HEK293 (cell line): ENCODE measurements around the gene FBXL4.

Source experiments
- CTCF ChIA-PET: fragments of 350-600 bp; formaldehyde crosslinking; extraction: SDS; loops from one replicate; lab custom pipeline; 2021; ENCODE audit warnings: antibody characterized with exemption; lab: Yijun Ruan, JAX
- POLR2A ChIA-PET: fragments of 300-600 bp; formaldehyde crosslinking; extraction: SDS; loops from one replicate; lab custom pipeline; 2020; ENCODE audit warnings: antibody characterized with exemption, inconsistent platforms; lab: Yijun Ruan, JAX
- H3K27ac ChIP-seq: fragments of 200-500 bp; sonication (Bioruptor generic); 2 replicates; pipeline ENCODE4 v1.5.1; 2014; ENCODE audit warnings: low read depth, low read length, control low read depth, inconsistent platforms; ENCODE audit errors: extremely low read depth
- H3K36me3 ChIP-seq, 2 experiments: fragments of 200-500 bp in 1 of 2; sonication (Bioruptor generic) in 1 of 2; 1 replicate in 1 of 2; 2 replicates in 1 of 2; pipeline ENCODE4 v1.5.1; 2014 to 2017; ENCODE audit warnings: inconsistent platforms in 2 of 2, low read length in 2 of 2; ENCODE audit not compliant: control insufficient read depth in 2 of 2, insufficient read depth in 1 of 2
- H3K4me1 ChIP-seq: fragments of 200-500 bp; sonication (Bioruptor generic); 2 replicates; pipeline ENCODE4 v1.5.1; 2014; ENCODE audit warnings: mild to moderate bottlenecking, low read length, inconsistent platforms; ENCODE audit not compliant: control insufficient read depth, insufficient read depth
- H3K4me3 ChIP-seq: 2 replicates; pipeline ENCODE4 v1.5.1; 2011; ENCODE audit warnings: low read depth, mild to moderate bottlenecking, control low read depth, low read length, moderate library complexity
- H3K9me3 ChIP-seq: fragments of 200-500 bp; sonication (Bioruptor generic); 2 replicates; pipeline ENCODE4 v1.5.1; 2014; ENCODE audit warnings: low read depth, low read length, inconsistent platforms; ENCODE audit not compliant: control insufficient read depth, insufficient read depth
- AEBP2 ChIP-seq: fragments of 450-650 bp; formaldehyde crosslinking; IDR thresholded peaks from 2 replicates; pipeline ENCODE4 v1.5.1; 2016; ENCODE audit warnings: missing biosample characterization, missing genetic modification characterization, borderline replicate concordance
- HIC1 ChIP-seq: fragments of 450-650 bp; formaldehyde crosslinking; IDR thresholded peaks from 2 replicates; pipeline ENCODE4 v1.5.1; 2016; ENCODE audit warnings: missing biosample characterization, missing genetic modification characterization
- PBX3 ChIP-seq: sonication (generic); formaldehyde crosslinking; IDR thresholded peaks from 2 replicates; pipeline ENCODE4 v1.8.1; 2022; ENCODE audit warnings: mild to moderate bottlenecking, moderate library complexity, missing genetic modification reagents
- PRDM2 ChIP-seq: fragments of 450-650 bp; formaldehyde crosslinking; IDR thresholded peaks from 2 replicates; pipeline ENCODE4 v1.5.1; 2016; ENCODE audit warnings: missing biosample characterization, missing genetic modification characterization, borderline replicate concordance
- ZBTB20 ChIP-seq: fragments of 450-650 bp; formaldehyde crosslinking; IDR thresholded peaks from 2 replicates; pipeline ENCODE4 v1.5.1; 2016; ENCODE audit warnings: missing biosample characterization, missing genetic modification characterization
- ZBTB8A ChIP-seq: fragments of 450-650 bp; formaldehyde crosslinking; IDR thresholded peaks from 2 replicates; pipeline ENCODE4 v1.5.1; 2016; ENCODE audit warnings: missing biosample characterization, missing genetic modification characterization
- ZEB2 ChIP-seq: fragments of 450-650 bp; formaldehyde crosslinking; IDR thresholded peaks from 2 replicates; pipeline ENCODE4 v1.5.1; 2016; ENCODE audit warnings: missing biosample characterization, missing genetic modification characterization
- ZNF114 ChIP-seq: fragments of 450-650 bp; formaldehyde crosslinking; IDR thresholded peaks from 2 replicates; pipeline ENCODE4 v1.5.0; 2017; ENCODE audit warnings: missing biosample characterization, missing genetic modification characterization
- ZNF132 ChIP-seq: fragments of 450-650 bp; formaldehyde crosslinking; IDR thresholded peaks from 2 replicates; pipeline ENCODE4 v1.5.1; 2017; ENCODE audit warnings: missing biosample characterization, missing genetic modification characterization, borderline replicate concordance
- ZNF157 ChIP-seq: fragments of 450-650 bp; formaldehyde crosslinking; IDR thresholded peaks from 2 replicates; pipeline ENCODE4 v1.5.1; 2016; ENCODE audit warnings: missing biosample characterization, missing genetic modification characterization
- ZNF169 ChIP-seq: fragments of 450-650 bp; formaldehyde crosslinking; IDR thresholded peaks from 2 replicates; pipeline ENCODE4 v1.5.1; 2016; ENCODE audit warnings: missing biosample characterization, missing genetic modification characterization
- ZNF335 ChIP-seq: fragments of 450-650 bp; formaldehyde crosslinking; conservative IDR thresholded peaks from 2 replicates; pipeline ENCODE4 v1.5.1; 2016; ENCODE audit warnings: missing biosample characterization, missing genetic modification characterization
- ZNF354C ChIP-seq: fragments of 450-650 bp; formaldehyde crosslinking; IDR thresholded peaks from 2 replicates; pipeline ENCODE4 v1.5.1; 2016; ENCODE audit warnings: missing biosample characterization, missing genetic modification characterization, low read depth, borderline replicate concordance
- ZNF366 ChIP-seq: fragments of 450-650 bp; formaldehyde crosslinking; conservative IDR thresholded peaks from 2 replicates; pipeline ENCODE4 v1.5.1; 2016; ENCODE audit warnings: missing biosample characterization, missing genetic modification characterization
- ZNF529 ChIP-seq: fragments of 450-650 bp; formaldehyde crosslinking; IDR thresholded peaks from 2 replicates; pipeline ENCODE4 v1.5.1; 2017; ENCODE audit warnings: missing genetic modification characterization, missing biosample characterization; ENCODE audit not compliant: insufficient replicate concordance
- ZNF561 ChIP-seq: fragments of 450-650 bp; IDR thresholded peaks from 2 replicates; pipeline ENCODE4 v1.5.1; 2018; ENCODE audit warnings: missing biosample characterization, missing genetic modification characterization, borderline replicate concordance
- ZNF571 ChIP-seq: fragments of 450-650 bp; formaldehyde crosslinking; IDR thresholded peaks from 2 replicates; pipeline ENCODE4 v1.5.0; 2017; ENCODE audit warnings: missing biosample characterization, missing genetic modification characterization
- ZNF707 ChIP-seq: fragments of 450-650 bp; formaldehyde crosslinking; IDR thresholded peaks from 2 replicates; pipeline ENCODE4 v1.5.1; 2016; ENCODE audit warnings: missing biosample characterization, missing genetic modification characterization
- TF ChIP-seq, protein P1 (sequence below): fragments of 450-650 bp; formaldehyde crosslinking; IDR thresholded peaks from 2 replicates; pipeline ENCODE4 v1.5.1; 2016; ENCODE audit warnings: missing biosample characterization, missing genetic modification characterization

The FBXL4 gene

GRCh38 chr6:98833307-98834059 is 114.3 kb downstream of the FBXL4 start (continued):
- TF ChIP-seq ZNF529 (tag by site-specific recombination) (no peak), PBX3 (no peak), ZBTB8A (tag by site-specific recombination) (peak; percentile 6; the same call in 1 of the 2 replicates)

DNA sequence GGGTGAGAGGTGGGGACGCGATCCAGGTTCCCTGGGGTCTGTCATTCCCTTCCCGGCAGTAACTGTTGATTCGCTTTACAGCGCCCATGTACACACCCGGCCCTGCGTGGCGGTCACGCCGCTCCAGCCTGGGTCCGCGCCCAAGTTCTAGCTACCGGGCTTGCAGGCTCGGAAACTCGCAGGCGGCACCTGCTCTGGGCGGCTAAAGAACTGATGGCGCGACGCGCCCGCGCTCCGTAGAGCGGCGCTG is 114.8 kb downstream of the FBXL4 start:
- Histone ChIP-seq H3K4me1 (no peaks in the 10 kb centered on the region; the same call in 1 of the 2 replicates), H3K4me3 (no peak overlapping the region; the same call in 1 of the 2 replicates), H3K27ac (peak overlapping the region; percentile 80; the same call in 1 of the 2 replicates), H3K9me3 (no peaks in the 10 kb centered on the region), H3K36me3 (no peaks in the 10 kb centered on the region)
- ChIA-PET CTCF (no interaction called here), POLR2A (no interaction called here)
- TF ChIP-seq PRDM2 (tag by site-specific recombination) (no peak), ZNF114 (tag by site-specific recombination) (no peak), AEBP2 (tag by site-specific recombination) (no peak), HIC1 (tag by site-specific recombination) (0 out of 2 replicates have a peak, but pooled peaks have one; percentile 53), ZNF571 (no peak), ZNF707 (tag by site-specific recombination) (no peak), ZNF157 (tag by site-specific recombination) (no peak), ZBTB20 (tag by site-specific recombination) (peak; percentile 64), ZNF561 (tag by site-specific recombination) (no peak), ZNF132 (tag by site-specific recombination) (no peak), ZNF335 (tag by site-specific recombination) (peak; percentile 98), ZNF169 (tag by site-specific recombination) (no peak), ZNF354C (tag by site-specific recombination) (no peak), ZEB2 (tag by site-specific recombination) (peak; percentile 49), ZNF366 (tag by site-specific recombination) (no peak), ZBTB8A (tag by site-specific recombination) (peak; percentile 69; the same call in 1 of the 2 replicates)
- TF ChIP-seq, protein P1, sequence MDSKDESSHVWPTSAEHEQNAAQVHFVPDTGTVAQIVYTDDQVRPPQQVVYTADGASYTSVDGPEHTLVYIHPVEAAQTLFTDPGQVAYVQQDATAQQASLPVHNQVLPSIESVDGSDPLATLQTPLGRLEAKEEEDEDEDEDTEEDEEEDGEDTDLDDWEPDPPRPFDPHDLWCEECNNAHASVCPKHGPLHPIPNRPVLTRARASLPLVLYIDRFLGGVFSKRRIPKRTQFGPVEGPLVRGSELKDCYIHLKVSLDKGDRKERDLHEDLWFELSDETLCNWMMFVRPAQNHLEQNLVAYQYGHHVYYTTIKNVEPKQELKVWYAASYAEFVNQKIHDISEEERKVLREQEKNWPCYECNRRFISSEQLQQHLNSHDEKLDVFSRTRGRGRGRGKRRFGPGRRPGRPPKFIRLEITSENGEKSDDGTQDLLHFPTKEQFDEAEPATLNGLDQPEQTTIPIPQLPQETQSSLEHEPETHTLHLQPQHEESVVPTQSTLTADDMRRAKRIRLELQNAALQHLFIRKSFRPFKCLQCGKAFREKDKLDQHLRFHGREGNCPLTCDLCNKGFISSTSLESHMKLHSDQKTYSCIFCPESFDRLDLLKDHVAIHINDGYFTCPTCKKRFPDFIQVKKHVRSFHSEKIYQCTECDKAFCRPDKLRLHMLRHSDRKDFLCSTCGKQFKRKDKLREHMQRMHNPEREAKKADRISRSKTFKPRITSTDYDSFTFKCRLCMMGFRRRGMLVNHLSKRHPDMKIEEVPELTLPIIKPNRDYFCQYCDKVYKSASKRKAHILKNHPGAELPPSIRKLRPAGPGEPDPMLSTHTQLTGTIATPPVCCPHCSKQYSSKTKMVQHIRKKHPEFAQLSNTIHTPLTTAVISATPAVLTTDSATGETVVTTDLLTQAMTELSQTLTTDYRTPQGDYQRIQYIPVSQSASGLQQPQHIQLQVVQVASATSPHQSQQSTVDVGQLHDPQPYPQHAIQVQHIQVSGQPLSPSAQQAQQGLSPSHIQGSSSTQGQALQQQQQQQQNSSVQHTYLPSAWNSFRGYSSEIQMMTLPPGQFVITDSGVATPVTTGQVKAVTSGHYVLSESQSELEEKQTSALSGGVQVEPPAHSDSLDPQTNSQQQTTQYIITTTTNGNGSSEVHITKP = peak; percentile 91
